A673 (cell line): ENCODE measurements around the gene FGF1.

Source experiments
- CTCF ChIP-seq: fragments of 300-800, 200-600 bp; sonication (generic); conservative IDR thresholded peaks from 2 replicates; pipeline ENCODE4 v1.5.1; 2017; ENCODE audit warnings: low read depth, mild to moderate bottlenecking, antibody characterized with exemption, low read length, moderate library complexity, mixed read lengths
- EZH2 ChIP-seq: fragments of 200-600 bp; sonication (generic); IDR thresholded peaks from 2 replicates; pipeline ENCODE4 v1.6.1; 2017; ENCODE audit warnings: borderline replicate concordance, low read depth, mild to moderate bottlenecking, mixed read lengths, antibody characterized with exemption, low read length; ENCODE audit not compliant: poor library complexity, severe bottlenecking

GRCh38 chr5:142660731-142661130 is 25.2 kb downstream of the FGF1 start:
- no peak for TF ChIP-seq CTCF
- TF ChIP-seq EZH2 = no peak
